BLaER1 treated with 17β-estradiol and CSF1 and Interleukin-3, amounts not matched to agents 10 nM and 100 nM (cell line): ENCODE measurements around the gene MADCAM1.

ENCODE experiments used
- H3K27ac ChIP-seq, 11 experiments: shearing (Covaris generic); formaldehyde crosslinking; 2 replicates each; pipeline ENCODE4 v1.8.1; 2022
- H3K27me3 ChIP-seq, 11 experiments: shearing (Covaris generic); formaldehyde crosslinking; 2 replicates each; pipeline ENCODE4 v1.8.1; 2022
- H3K36me3 ChIP-seq, 11 experiments: shearing (Covaris generic); formaldehyde crosslinking; 2 replicates each; pipeline ENCODE4 v1.8.1; 2022
- H3K4me1 ChIP-seq, 10 experiments: shearing (Covaris generic); formaldehyde crosslinking; 2 replicates each; pipeline ENCODE4 v1.8.1; 2022
- H3K4me2 ChIP-seq, 11 experiments: shearing (Covaris generic); formaldehyde crosslinking; 2 replicates each; pipeline ENCODE4 v1.8.1; 2022
- H3K4me3 ChIP-seq, 10 experiments: shearing (Covaris generic); formaldehyde crosslinking; 2 replicates each; pipeline ENCODE4 v1.8.1; 2022
- H3K9ac ChIP-seq, 11 experiments: shearing (Covaris generic); formaldehyde crosslinking; 2 replicates each; pipeline ENCODE4 v1.8.1; 2022
- H3K9me3 ChIP-seq, 11 experiments: shearing (Covaris generic); formaldehyde crosslinking; replicated peaks in 1 of 11; 2 replicates each; pipeline ENCODE4 v1.8.1; 2022
- H4K20me1 ChIP-seq, 11 experiments: shearing (Covaris generic); formaldehyde crosslinking; 2 replicates each; pipeline ENCODE4 v1.8.1; 2022
- Cebpa-rat ChIP-seq, 11 experiments: shearing (Covaris generic); IDR thresholded peaks; 2 replicates each; pipeline ENCODE4 v1.8.1; 2022

The MADCAM1 gene

GRCh38 chr19:530134-531008 is 34.1 kb downstream of the MADCAM1 start:
- Histone ChIP-seq H4K20me1 (peaks cover 20 to 37% (median 35%) of the 10 kb centered on the region in 11 experiments), H3K4me1 (peaks cover 18 to 34% (median 22%) of the 10 kb centered on the region in 10 experiments), H3K4me3 (peak overlapping the region; percentile 80 to 100 (median 96)), H3K4me2 (peak overlapping the region; percentile 77 to 95 (median 88)), H3K36me3 (peaks cover 5 to 16% (median 7%) of the 10 kb centered on the region in 11 experiments), H3K27me3 (no peaks in the 10 kb centered on the region), H3K27ac (peak overlapping the region in 10 of 11 experiments; percentile 80 to 93 (median 87); a peak in 21 of 22 replicates), H3K9me3 (no peaks in the 10 kb centered on the region), H3K9ac (peak overlapping the region; percentile 85 to 96 (median 92))
- no peak for TF ChIP-seq Cebpa-rat (IDR thresholded peaks at IDR 0.05)

- Histone ChIP-seq H3K4me1 (peaks cover 18 to 35% (median 22%) of the 10 kb centered on the region in 10 experiments), H3K4me2 (peak overlapping the region; percentile 77 to 99 (median 90)), H3K27ac (peak overlapping the region; percentile 80 to 93 (median 87)), H3K9ac (peak overlapping the region; percentile 85 to 96 (median 92)), H3K4me3 (peak overlapping the region; percentile 80 to 100 (median 96)), H4K20me1 (peaks cover 28 to 45% (median 43%) of the 10 kb centered on the region in 11 experiments), H3K27me3 (no peaks in the 10 kb centered on the region), H3K36me3 (peaks cover 13 to 24% (median 15%) of the 10 kb centered on the region in 11 experiments), H3K9me3 (no peaks in the 10 kb centered on the region)
- no peak for TF ChIP-seq Cebpa-rat (IDR thresholded peaks at IDR 0.05)
Measured at GRCh38 chr19:531009-531752, 34.9 kb downstream of the MADCAM1 start.

GRCh38 chr19:531753-532560 is 35.7 kb downstream of the MADCAM1 start, which contains the start of gene CDC34:
CDC34 (plus strand) TSS chr19:531760; CDS start chr19:531932, 172 bp downstream.
- H3K4me2 ChIP-seq: peak within 1 kb of the TSS; percentile 95 to 100 (median 99)

GRCh38 chr19:532561-533363 is 36.5 kb downstream of the MADCAM1 start:
- H4K20me1 ChIP-seq: peaks cover 41 to 59% (median 53%) of the 10 kb centered on the region in 11 experiments
- peak overlapping the region; percentile 72 to 93 (median 87) for H3K27ac ChIP-seq
- H3K4me3 ChIP-seq: peak overlapping the region; percentile 80 to 100 (median 96)
- H3K4me1 ChIP-seq: peaks cover 18 to 37% (median 24%) of the 10 kb centered on the region in 10 experiments
- H3K4me2 ChIP-seq: peak overlapping the region; percentile 93 to 100 (median 99)
- no peak for TF ChIP-seq Cebpa-rat (IDR thresholded peaks at IDR 0.05)
- H3K36me3 ChIP-seq: peaks cover 25 to 38% (median 28%) of the 10 kb centered on the region in 11 experiments
- H3K27me3 ChIP-seq: no peaks in the 10 kb centered on the region
- peak overlapping the region; percentile 85 to 96 (median 92) for H3K9ac ChIP-seq
- H3K9me3 ChIP-seq: no peaks in the 10 kb centered on the region

More at GRCh38 chr19:531753-532560, 35.7 kb downstream of the MADCAM1 start, which contains the start of gene CDC34:
- Histone ChIP-seq H3K27me3 (no peaks in the 10 kb centered on the region), H3K27ac (peak within 1 kb of the TSS; percentile 80 to 93 (median 87)), H3K4me1 (peaks cover 18 to 35% (median 22%) of the 10 kb centered on the region in 10 experiments), H3K36me3 (peaks cover 21 to 32% (median 22%) of the 10 kb centered on the region in 11 experiments), H3K9me3 (no peaks in the 10 kb centered on the region), H4K20me1 (peaks cover 36 to 53% (median 50%) of the 10 kb centered on the region in 11 experiments), H3K9ac (peak within 1 kb of the TSS; percentile 85 to 96 (median 92)), H3K4me3 (peak within 1 kb of the TSS; percentile 80 to 100 (median 96))
- no peak for TF ChIP-seq Cebpa-rat (IDR thresholded peaks at IDR 0.05)

GRCh38 chr19:533364-534058 is 37.2 kb downstream of the MADCAM1 start:
- H3K4me3 ChIP-seq: peak overlapping the region; percentile 80 to 100 (median 96)
- TF ChIP-seq Cebpa-rat (IDR thresholded peaks at IDR 0.05): no peak
- H4K20me1 ChIP-seq: peaks cover 48 to 66% (median 61%) of the 10 kb centered on the region in 11 experiments
- H3K27me3 ChIP-seq: no peaks in the 10 kb centered on the region
- peaks cover 31 to 46% (median 35%) of the 10 kb centered on the region in 11 experiments for H3K36me3 ChIP-seq
- H3K9ac ChIP-seq: peak overlapping the region; percentile 85 to 96 (median 92)
- H3K27ac ChIP-seq: peak overlapping the region; percentile 72 to 93 (median 87)
- no peaks in the 10 kb centered on the region for H3K9me3 ChIP-seq
- peak overlapping the region; percentile 93 to 100 (median 99) for H3K4me2 ChIP-seq
- H3K4me1 ChIP-seq: peaks cover 18 to 42% (median 31%) of the 10 kb centered on the region in 10 experiments

GRCh38 chr19:534088-534487 is 37.8 kb downstream of the MADCAM1 start:
- no peaks in the 10 kb centered on the region for H3K9me3 ChIP-seq
- peak overlapping the region; percentile 80 to 100 (median 96); a peak in 17 of 20 replicates for H3K4me3 ChIP-seq
- no peak for TF ChIP-seq Cebpa-rat (IDR thresholded peaks at IDR 0.05)
- peak overlapping the region; percentile 85 to 96 (median 92) for H3K9ac ChIP-seq
- H3K27me3 ChIP-seq: no peaks in the 10 kb centered on the region
- H3K4me1 ChIP-seq: peaks cover 18 to 46% (median 37%) of the 10 kb centered on the region in 10 experiments
- H4K20me1 ChIP-seq: peaks cover 53 to 72% (median 66%) of the 10 kb centered on the region in 11 experiments
- H3K36me3 ChIP-seq: peaks cover 36 to 52% (median 41%) of the 10 kb centered on the region in 11 experiments
- H3K27ac ChIP-seq: peak overlapping the region; percentile 15 to 93 (median 86); a peak in 16 of 22 replicates
- peak overlapping the region; percentile 93 to 100 (median 99) for H3K4me2 ChIP-seq
